HepG2 (cell line): ENCODE results near the gene FAT1. TPM values are rescaled to one million over a fixed set of nuclear protein-coding genes. Genes with fewer than 3 reads are reported as not detected.

Experiments
- ARNT2 ChIP-seq: sonication (generic); formaldehyde crosslinking; IDR thresholded peaks from 2 replicates; pipeline ENCODE4 v1.8.0; 2022; ENCODE audit warnings: mild to moderate bottlenecking, low read depth, missing genetic modification reagents, moderate library complexity
- ATF3 ChIP-seq: sonication (generic); formaldehyde crosslinking; IDR thresholded peaks from 2 replicates; pipeline ENCODE4 v1.4.0; 2020; ENCODE audit warnings: missing genetic modification reagents
- BRCA1 ChIP-seq: sonication (generic); formaldehyde crosslinking; IDR thresholded peaks from 2 replicates; pipeline ENCODE4 v1.4.0; 2020; ENCODE audit warnings: missing genetic modification reagents
- CHD4 ChIP-seq: fragments of 200-600 bp; sonication (generic); IDR thresholded peaks from 2 replicates; pipeline ENCODE4 v1.7.0; 2017; ENCODE audit warnings: mild to moderate bottlenecking, low read length, borderline replicate concordance
- FOXC1 ChIP-seq: sonication (generic); formaldehyde crosslinking; IDR thresholded peaks from 2 replicates; pipeline ENCODE4 v1.8.0; 2022; ENCODE audit warnings: mild to moderate bottlenecking, missing genetic modification reagents, borderline replicate concordance
- HOXA5 ChIP-seq: sonication (generic); formaldehyde crosslinking; IDR thresholded peaks from 2 replicates; pipeline ENCODE4 v1.4.0; 2020; ENCODE audit warnings: missing genetic modification reagents
- NFAT5 ChIP-seq: sonication (generic); formaldehyde crosslinking; IDR thresholded peaks from 2 replicates; pipeline ENCODE4 v1.4.0; 2020; ENCODE audit warnings: missing genetic modification reagents
- PHF5A ChIP-seq: IDR thresholded peaks from one replicate; pipeline ENCODE4 v1.6.1; 2018; ENCODE audit warnings: low read depth, missing genetic modification reagents; ENCODE audit not compliant: unreplicated experiment
- POLR2AphosphoS2 ChIP-seq: IDR thresholded peaks from 2 replicates; pipeline ENCODE4 v1.6.1; 2011; ENCODE audit warnings: low read depth, low read length, improper control_type of control experiment
- POLR2G ChIP-seq: fragments of 200-400 bp; formaldehyde crosslinking; IDR thresholded peaks from 2 replicates; pipeline ENCODE4 v1.6.1; 2018; ENCODE audit warnings: mild to moderate bottlenecking, low read depth, low read length, moderate library complexity
- PPARG ChIP-seq: conservative IDR thresholded peaks from 2 replicates; pipeline ENCODE4 v1.6.1; 2016; ENCODE audit warnings: missing biosample characterization, missing genetic modification reagents
- SYNCRIP ChIP-seq: fragments of 200-400 bp; formaldehyde crosslinking; IDR thresholded peaks from 2 replicates; pipeline ENCODE4 v1.6.1; 2018; ENCODE audit warnings: mild to moderate bottlenecking, low read depth, low read length; ENCODE audit not compliant: insufficient read depth
- TARDBP ChIP-seq: sonication (generic); formaldehyde crosslinking; IDR thresholded peaks from 2 replicates; pipeline ENCODE4 v1.8.0; 2022; ENCODE audit warnings: mild to moderate bottlenecking, missing genetic modification reagents
- ZBED4 ChIP-seq: sonication (generic); formaldehyde crosslinking; IDR thresholded peaks from 2 replicates; pipeline ENCODE4 v1.4.0; 2020; ENCODE audit warnings: missing genetic modification reagents, borderline replicate concordance
- ZBTB42 ChIP-seq: sonication (generic); formaldehyde crosslinking; IDR thresholded peaks from 2 replicates; pipeline ENCODE4 v1.5.0; 2020; ENCODE audit warnings: mild to moderate bottlenecking, missing genetic modification reagents
- ZFY ChIP-seq: sonication (generic); formaldehyde crosslinking; IDR thresholded peaks from 2 replicates; pipeline ENCODE4 v1.4.0; 2020; ENCODE audit warnings: missing genetic modification reagents
- ZFYVE20 ChIP-seq: sonication (generic); formaldehyde crosslinking; IDR thresholded peaks from 2 replicates; pipeline ENCODE4 v1.8.0; 2023; ENCODE audit warnings: low read depth, mild to moderate bottlenecking, moderate library complexity, missing genetic modification reagents, borderline replicate concordance
- ZNF224 ChIP-seq: sonication (generic); formaldehyde crosslinking; IDR thresholded peaks from 2 replicates; pipeline ENCODE4 v1.5.0; 2020; ENCODE audit warnings: mild to moderate bottlenecking, missing genetic modification reagents
- ZNF556 ChIP-seq: sonication (generic); formaldehyde crosslinking; IDR thresholded peaks from 2 replicates; pipeline ENCODE4 v1.4.0; 2020; ENCODE audit warnings: mild to moderate bottlenecking, missing genetic modification reagents, borderline replicate concordance
- polyA plus RNA-seq, 8 experiments: library from polyadenylated mRNA; depleted of rRNA in 3 of 8; stranded (reverse) in 7 of 8; unstranded in 1 of 8; fragments of >200 nt; fragmentation: Illumina TruSeq in 4 of 8; extraction: Trizol in 4 of 8; gene quantifications; 2 replicates each; pipeline versions ENCODE4 v1.2.1 to v1.2.3, GENCODE V29; 2011 to 2016; ENCODE audit warnings: low read depth in 4 of 8, missing spikeins in 1 of 8, mixed read lengths in 1 of 8; ENCODE audit not compliant: insufficient read depth in 1 of 8
- total RNA-seq, 5 experiments: library from RNA; depleted of rRNA; stranded (reverse); fragments of >200 nt; fragmentation: Illumina TruSeq; extraction: Trizol; gene quantifications; 2 replicates each; pipeline ENCODE4 v1.2.3, GENCODE V29; 2016; ENCODE audit warnings: low read depth in 1 of 5

Gene FAT1
- total and polyA plus RNA-seq, 2 of the 13 experiments (the other 11 are each of a cell fraction or from before 2014, with no cell fraction given): 185 to 216 TPM

- TF ChIP-seq ZBED4 (CRISPR knock-in tag) (no peak), ZNF556 (CRISPR knock-in tag) (peak; percentile 50; the same call in 1 of the 2 replicates), CHD4 (no peak), ZFYVE20 (CRISPR knock-in tag) (no peak), ZFY (no peak), FOXC1 (no peak), HOXA5 (CRISPR knock-in tag) (no peak), BRCA1 (no peak), PPARG (CRISPR knock-in tag) (peak; percentile 89), TARDBP (CRISPR knock-in tag) (peak; percentile 88; the same call in 1 of the 2 replicates), ATF3 (CRISPR knock-in tag) (peak; percentile 62), SYNCRIP (no peak), ZBTB42 (CRISPR knock-in tag) (no peak), ARNT2 (CRISPR knock-in tag) (no peak), POLR2AphosphoS2 (no peak), ZNF224 (CRISPR knock-in tag) (no peak), PHF5A (CRISPR knock-in tag) (peak; percentile 69), POLR2G (no peak; the same call in 1 of the 2 replicates), NFAT5 (no peak)
Observed at GRCh38 chr4:186755550-186756519, 32.2 kb upstream of the FAT1 start (continued).
